ENCODE measurements around the gene SCFD2. TPM values are rescaled to one million over a fixed set of nuclear protein-coding genes. Genes with fewer than 3 reads are reported as not detected.
A peak's percentile ranks its signal among the peaks of the same experiment; 100 is the strongest.

SCFD2 gene
- total and polyA plus RNA-seq, 2 experiments from 2014 or later: 13.2 to 15.9 TPM

- H3K4me1 ChIP-seq (ENCODE audit: low read depth): peaks cover 7% of the 10 kb centered on the region
- no peak overlapping the region for H3K4me3 ChIP-seq
- H3K36me3 ChIP-seq: no peaks in the 10 kb centered on the region
- no peak overlapping the region for H3K27ac ChIP-seq
- DNase-seq (ENCODE audit: low read depth in 1 of 2, low spot score in 1 of 2): no peak
- no peaks in the 10 kb centered on the region for H3K27me3 ChIP-seq
- no peaks in the 10 kb centered on the region for H3K9me3 ChIP-seq (ENCODE audit: low read depth)
- TF ChIP-seq CTCF (IDR thresholded peaks at IDR 0.05; ENCODE audit: low read depth, low read length): no peak
These were observed 476.5 kb downstream of the SCFD2 start for GRCh38 chr4:52889354-52889753.

GRCh38 chr4:52884994-52885393 is 480.9 kb downstream of the SCFD2 start:
- Histone ChIP-seq H3K4me3 (no peak overlapping the region), H3K27ac (no peak overlapping the region), H3K36me3 (no peaks in the 10 kb centered on the region), H3K9me3 (ENCODE audit: low read depth) (no peaks in the 10 kb centered on the region), H3K4me1 (ENCODE audit: low read depth) (peaks cover 7% of the 10 kb centered on the region), H3K27me3 (no peaks in the 10 kb centered on the region)
- DNase-seq (ENCODE audit: low read depth in 1 of 2, low spot score in 1 of 2): no peak
- no peak for TF ChIP-seq CTCF (IDR thresholded peaks at IDR 0.05; ENCODE audit: low read depth, low read length)

- TF ChIP-seq CTCF (IDR thresholded peaks at IDR 0.05; ENCODE audit: low read depth, low read length): no peak
- no peak overlapping the region for H3K4me3 ChIP-seq
- no peaks in the 10 kb centered on the region for H3K27me3 ChIP-seq
- H3K9me3 ChIP-seq (ENCODE audit: low read depth): no peaks in the 10 kb centered on the region
- H3K36me3 ChIP-seq: no peaks in the 10 kb centered on the region
- no peak for DNase-seq (ENCODE audit: low read depth in 1 of 2, low spot score in 1 of 2)
- H3K4me1 ChIP-seq (ENCODE audit: low read depth): peaks cover 7% of the 10 kb centered on the region
- H3K27ac ChIP-seq: peak overlapping the region; percentile 44
These were observed 481.9 kb downstream of the SCFD2 start for GRCh38 chr4:52883707-52884669.

GRCh38 chr4:52883183-52883621 is 482.7 kb downstream of the SCFD2 start:
- no peaks in the 10 kb centered on the region for H3K36me3 ChIP-seq
- no peaks in the 10 kb centered on the region for H3K27me3 ChIP-seq
- no peak for DNase-seq (ENCODE audit: low read depth in 1 of 2, low spot score in 1 of 2)
- no peak for TF ChIP-seq CTCF (IDR thresholded peaks at IDR 0.05; ENCODE audit: low read depth, low read length)
- H3K27ac ChIP-seq: peak overlapping the region; percentile 44
- H3K4me1 ChIP-seq (ENCODE audit: low read depth): peaks cover 7% of the 10 kb centered on the region
- no peaks in the 10 kb centered on the region for H3K9me3 ChIP-seq (ENCODE audit: low read depth)
- H3K4me3 ChIP-seq: no peak overlapping the region

GRCh38 chr4:52880994-52881393 is 484.9 kb downstream of the SCFD2 start:
- DNase-seq (ENCODE audit: low read depth in 1 of 2, low spot score in 1 of 2): no peak
- H3K4me1 ChIP-seq (ENCODE audit: low read depth): peaks cover 7% of the 10 kb centered on the region
- H3K27me3 ChIP-seq: no peaks in the 10 kb centered on the region
- H3K36me3 ChIP-seq: no peaks in the 10 kb centered on the region
- no peak overlapping the region for H3K27ac ChIP-seq
- H3K4me3 ChIP-seq: no peak overlapping the region
- TF ChIP-seq CTCF (IDR thresholded peaks at IDR 0.05; ENCODE audit: low read depth, low read length): no peak
- H3K9me3 ChIP-seq (ENCODE audit: low read depth): no peaks in the 10 kb centered on the region

Measured in cardiac muscle cell (in vitro differentiated cells and primary cell).